HG02678 (cell line): ENCODE data around the gene BCAM.
"Not testable (repeated sequence)": the region's sequence is repeated elsewhere in the genome, so short reads cannot be mapped to it uniquely, and the experiment has no call there.

ENCODE experiments used
- ATAC-seq: cut with Tn5 transposase; IDR thresholded peaks from one replicate; pipeline ENCODE4 v1.9.1; 2021; ENCODE audit warnings: mild to moderate bottlenecking, moderate library complexity; ENCODE audit not compliant: unreplicated experiment

Gene BCAM

DNA sequence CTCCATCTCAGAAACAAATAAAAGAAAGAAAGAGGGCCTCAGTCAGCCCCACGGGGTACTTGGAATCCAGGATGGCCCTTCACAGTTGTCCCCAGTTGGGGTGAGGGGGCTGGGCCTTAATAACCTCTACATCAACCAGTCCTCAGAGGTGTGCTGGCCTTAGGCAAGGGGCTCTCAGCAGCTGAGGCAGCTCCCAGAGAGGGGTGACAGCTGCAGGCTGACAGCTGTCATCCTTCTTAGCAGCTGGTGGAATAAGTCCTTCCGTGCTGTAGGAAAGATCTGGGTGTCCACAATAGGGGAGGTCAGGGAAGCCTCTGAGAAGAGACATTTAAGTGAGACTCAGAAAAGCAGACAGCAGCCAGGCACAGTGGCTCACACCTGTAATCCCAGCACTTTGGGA is 7.4 kb downstream of the BCAM start:
- no peak for ATAC-seq

DNA sequence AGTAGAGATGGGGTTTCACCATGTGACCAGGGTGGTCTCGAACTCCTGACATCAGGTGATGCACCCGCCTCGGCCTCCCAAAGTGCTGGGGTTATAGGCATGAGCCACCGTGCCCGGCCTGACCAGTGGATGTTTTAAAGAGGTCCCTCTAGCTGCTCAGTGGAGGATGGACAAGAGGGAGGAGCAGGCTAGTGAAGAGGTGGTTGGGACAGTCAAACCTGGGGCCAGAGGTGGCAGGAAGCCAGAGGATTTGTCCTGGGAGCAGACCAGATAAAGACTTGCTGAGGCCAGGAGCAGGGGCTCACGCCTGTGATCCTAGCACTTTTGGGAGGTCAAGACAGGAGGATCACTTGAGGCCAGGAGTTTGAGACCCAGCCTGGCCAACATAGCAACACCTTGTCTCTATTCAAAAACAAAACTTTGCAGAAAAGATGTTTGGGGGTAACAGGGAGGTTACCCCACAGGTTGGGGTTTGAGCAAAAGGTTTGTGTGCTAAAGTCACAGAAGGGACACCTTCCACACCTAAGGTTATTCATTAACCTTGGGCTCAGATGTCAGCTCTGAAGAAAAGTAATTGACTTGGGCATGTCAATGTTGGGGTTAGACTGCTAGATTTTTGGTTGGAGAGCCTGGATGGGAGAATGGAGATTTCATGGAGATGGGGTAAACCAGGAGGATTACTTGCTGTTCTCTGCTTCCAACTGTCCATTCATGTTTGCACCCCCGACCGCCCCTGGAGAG is 9.0 kb downstream of the BCAM start:
- ATAC-seq: no peak

DNA sequence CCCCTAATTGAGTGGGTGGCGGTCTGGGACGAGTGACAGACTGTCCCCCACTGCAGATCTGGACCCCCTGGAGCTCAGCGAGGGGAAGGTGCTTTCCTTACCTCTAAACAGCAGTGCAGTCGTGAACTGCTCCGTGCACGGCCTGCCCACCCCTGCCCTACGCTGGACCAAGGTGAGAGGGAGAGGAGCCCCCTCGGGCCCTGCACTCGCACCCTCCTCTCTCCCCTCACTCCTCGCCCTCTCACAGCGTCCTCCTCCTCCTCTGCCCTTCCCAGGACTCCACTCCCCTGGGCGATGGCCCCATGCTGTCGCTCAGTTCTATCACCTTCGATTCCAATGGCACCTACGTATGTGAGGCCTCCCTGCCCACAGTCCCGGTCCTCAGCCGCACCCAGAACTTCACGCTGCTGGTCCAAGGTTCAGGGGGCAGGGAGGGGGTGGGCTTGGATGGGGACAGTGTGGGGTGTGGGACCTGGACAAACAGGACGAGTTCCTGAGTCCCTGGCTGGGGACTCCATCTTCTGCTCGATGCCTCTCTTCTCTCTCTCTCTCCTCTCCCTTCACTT is 9.6 kb downstream of the BCAM start:
- no peak for ATAC-seq

DNA sequence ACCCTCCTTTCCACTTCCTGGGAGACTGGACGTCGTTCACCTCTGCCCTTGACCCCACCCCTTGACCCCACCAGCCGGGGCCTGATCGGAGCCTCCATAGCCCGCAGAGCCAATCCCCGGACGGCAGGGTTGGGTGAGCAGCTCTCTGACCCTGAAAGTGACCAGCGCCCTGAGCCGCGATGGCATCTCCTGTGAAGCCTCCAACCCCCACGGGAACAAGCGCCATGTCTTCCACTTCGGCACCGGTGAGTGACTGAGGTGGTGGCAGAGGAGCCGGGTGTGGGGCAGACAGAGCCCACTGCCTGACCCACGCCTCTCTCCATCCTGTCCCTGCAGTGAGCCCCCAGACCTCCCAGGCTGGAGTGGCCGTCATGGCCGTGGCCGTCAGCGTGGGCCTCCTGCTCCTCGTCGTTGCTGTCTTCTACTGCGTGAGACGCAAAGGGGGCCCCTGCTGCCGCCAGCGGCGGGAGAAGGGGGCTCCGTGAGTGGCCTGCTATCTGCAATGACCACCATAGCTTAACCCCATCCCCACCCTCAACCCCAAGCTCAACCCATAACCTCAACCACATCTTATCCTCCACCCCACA is 10.4 kb downstream of the BCAM start:
- ATAC-seq: no peak

- no peak for ATAC-seq
Observed at GRCh38 chr19:44820648-44821609, 12.0 kb downstream of the BCAM start.

- no peak for ATAC-seq
Observed at GRCh38 chr19:44822177-44822576, 13.3 kb downstream of the BCAM start.

DNA sequence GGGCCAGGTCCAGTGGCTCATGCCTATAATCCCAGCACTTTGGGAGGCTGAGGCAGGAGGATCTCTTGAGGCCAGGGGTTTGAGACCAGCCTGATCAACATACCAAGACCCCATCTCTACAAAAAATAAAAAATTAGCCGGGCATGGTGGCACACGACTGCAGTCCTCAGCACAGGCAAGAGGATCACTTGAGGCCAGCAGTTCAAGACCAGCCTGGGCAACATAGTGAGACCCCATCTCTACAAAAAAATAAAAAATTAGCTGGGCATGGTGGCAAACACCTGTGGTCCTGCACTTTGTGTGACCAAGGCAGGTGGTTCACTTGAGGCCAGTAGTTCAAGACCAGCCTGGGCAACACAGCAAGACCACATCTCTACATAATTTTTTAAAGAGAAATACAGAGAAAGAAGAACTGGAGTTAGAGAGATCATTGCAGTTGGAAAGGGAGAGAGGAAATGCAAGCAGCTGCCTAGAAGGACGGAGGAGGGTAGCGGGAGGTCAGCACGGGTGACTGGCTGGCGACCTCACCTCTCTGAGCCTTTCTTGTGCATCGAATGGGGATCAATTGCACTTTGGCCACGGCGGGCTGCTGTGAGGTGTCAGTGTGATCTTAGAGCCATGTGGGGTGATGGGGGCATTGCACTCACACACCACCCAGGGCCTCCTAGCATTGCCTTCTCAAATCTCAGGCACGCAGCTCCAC is 13.9 kb downstream of the BCAM start:
- ATAC-seq: no peak

DNA sequence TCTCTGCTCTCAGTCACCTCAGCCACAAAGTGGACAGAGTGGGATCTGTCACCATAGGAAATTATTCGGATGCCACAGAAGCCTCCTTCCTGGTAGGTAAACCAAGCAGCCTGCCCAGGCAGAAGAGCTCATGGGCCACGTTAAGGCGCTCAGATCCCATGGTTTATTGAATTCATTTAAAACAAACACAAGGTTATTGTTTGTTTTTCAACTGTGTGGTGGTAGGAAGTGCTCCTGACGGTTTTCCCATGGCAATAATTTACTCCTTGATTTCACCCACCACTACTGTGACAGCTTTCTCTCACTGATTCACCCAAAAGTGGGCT is 14.4 kb downstream of the BCAM start:
- no peak for ATAC-seq

DNA sequence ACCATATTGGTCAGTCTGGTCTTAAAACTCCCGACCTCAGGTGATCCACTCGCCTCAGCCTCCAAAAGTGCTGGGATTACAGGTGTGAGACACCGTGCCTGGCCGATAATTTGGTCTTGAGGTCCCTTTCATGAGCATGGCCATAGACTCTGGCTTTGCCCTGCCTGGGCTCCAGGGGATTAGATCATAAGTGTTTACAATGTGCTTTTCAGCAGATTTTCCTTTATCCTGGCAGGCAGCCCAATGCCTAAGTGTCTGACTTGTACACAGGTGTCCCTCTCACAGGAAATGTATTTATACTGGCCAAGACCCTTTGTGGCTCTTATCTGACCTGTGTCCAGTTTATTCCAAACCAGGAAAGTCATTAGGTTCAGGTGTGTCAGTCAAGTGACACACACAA is 15.9 kb downstream of the BCAM start:
- no peak for ATAC-seq

DNA sequence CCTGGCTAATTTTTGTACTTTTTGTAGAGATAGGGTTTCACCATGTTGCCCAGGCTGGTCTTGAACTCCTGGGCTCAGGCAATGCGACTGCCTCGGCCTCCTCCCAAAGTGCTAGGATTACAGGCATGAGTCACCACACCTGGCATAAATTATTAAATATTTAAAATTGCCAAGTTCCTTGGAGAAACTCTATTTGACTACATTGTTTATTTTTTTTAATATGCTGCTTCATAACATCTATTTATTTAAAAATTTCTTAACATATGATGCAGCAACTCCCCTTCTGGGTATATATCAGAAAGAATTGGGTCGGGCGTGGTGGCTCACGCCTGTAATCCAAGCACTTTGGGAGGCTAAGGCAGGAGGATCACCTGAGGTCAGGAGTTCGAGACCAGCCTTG is 24.0 kb downstream of the BCAM start:
- not testable (repeated sequence) for ATAC-seq

DNA sequence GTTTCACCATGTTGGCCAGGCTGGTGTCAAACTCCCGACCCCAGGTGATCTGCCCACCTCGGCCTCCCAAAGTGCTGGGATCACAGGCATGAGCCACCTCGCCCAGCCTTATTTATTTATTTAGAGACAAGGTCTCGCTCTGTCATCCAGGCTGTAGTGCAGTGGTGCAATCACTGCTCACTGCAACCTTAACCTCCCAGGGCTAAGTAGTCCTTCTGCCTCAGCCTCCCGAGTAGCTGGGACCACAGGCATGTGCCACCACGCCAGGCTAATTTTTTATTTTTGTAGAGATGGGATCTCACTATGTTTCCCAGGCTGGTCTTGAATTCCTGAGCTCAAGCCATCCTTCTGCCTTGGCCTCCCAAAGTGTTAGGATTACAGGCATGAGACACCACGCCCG is 25.5 kb downstream of the BCAM start:
- not testable (repeated sequence) for ATAC-seq

- ATAC-seq: no peak
Observed at GRCh38 chr19:44839276-44839675, 30.4 kb downstream of the BCAM start.

- no peak for ATAC-seq
Observed at GRCh38 chr19:44840811-44841210, 31.9 kb downstream of the BCAM start.

DNA sequence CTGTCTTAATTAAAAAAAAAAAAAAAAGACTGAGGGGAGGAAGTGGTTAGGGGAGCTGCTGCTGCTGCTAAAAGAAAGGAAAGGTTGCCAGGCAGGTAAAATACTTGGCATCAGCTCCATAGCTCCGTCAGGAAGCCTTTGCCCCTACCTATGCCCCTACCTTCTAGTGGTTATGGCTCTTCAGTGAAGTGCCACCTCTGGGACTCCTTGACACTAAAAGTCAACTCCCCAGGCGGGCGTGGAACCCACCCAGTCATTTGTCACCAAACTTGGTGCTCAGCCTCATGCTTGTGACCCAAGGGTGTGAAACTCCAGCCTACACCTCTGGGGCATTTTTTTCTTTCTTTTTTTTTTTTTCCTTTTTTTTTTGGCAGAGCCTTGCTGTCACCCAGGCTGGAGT is 32.3 kb downstream of the BCAM start:
- ATAC-seq: no peak

- ATAC-seq: no peak
Observed at GRCh38 chr19:44845286-44845611, 36.3 kb downstream of the BCAM start.

DNA sequence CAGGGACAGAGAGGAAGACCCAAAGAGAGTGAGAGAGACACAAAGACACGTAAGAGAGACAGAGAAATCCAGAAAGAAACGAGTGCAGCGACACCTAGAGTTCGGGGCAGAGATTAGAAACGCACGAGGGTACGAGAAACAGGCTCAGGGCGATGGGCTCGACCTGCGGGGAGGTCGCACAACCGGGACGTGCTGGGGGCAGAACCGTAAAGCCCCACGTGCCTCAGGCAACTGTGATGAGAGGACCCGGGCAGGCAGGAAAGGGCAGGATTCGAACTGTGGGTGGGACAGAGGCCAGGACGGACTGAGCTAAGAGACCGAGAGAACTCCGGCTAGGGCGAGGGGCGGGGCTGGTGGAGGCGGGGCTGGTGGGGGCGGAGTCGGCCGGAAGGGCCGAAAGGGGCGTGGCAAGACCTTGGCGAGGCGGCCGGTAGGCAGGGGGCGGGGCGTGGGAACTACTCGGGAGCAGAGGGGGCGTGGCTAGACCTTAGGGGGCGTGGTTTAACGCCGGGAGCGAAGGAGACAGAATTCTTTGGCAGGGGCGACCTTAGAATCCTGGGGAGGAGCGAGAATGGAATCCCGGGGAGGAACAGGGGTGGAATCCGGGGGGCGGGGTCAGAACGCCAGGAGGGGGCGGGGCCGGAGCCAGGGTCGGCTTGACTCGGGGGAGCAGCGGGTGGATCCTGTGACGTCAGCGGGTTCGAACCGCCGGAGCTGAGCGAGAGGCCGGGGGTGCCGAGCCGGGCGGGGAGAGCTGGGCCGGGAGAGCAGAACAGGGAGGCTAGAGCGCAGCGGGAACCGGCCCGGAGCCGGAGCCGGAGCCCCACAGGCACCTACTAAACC is 36.9 kb downstream of the BCAM start, which contains the start of gene NECTIN2:
TSS of gene NECTIN2 (plus strand) at position 686 of the 843 bp plus-strand sequence. CDS start 229 bp downstream, outside the sequence.
- no peak for ATAC-seq

DNA sequence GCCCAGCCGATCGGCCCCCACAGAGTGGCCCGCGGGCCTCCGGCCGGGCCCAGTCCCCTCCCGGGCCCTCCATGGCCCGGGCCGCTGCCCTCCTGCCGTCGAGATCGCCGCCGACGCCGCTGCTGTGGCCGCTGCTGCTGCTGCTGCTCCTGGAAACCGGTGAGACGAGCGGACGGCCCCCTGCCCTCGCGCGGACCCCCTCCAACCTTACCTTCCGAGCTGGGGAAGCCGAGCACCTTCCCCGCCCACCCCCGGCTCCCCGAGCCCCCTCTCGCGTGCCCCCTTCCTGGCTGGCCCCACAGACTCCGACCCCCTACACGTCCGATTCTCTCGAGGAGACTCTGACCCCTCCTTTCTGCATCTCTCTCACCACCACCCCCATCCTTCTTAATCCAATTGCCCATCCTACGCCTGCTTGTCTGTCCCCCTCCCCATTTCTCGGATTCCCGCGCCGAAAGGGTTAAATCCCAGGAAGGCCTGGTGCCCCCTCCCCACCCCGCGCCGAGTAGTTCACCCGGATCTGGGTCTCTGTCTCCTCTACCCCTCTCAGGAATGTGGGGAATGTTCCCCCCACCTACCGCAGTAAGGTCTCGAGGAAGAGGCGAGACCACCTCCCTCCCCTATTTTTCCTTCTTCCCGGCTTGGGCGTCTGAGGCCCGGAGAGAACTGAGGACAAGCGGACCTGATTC is 37.7 kb downstream of the BCAM start:
- ATAC-seq: no peak

- no peak for ATAC-seq
Observed at GRCh38 chr19:44847144-44848035, 38.5 kb downstream of the BCAM start.
